Measurements from ENCODE around the gene RTL10.

DNA sequence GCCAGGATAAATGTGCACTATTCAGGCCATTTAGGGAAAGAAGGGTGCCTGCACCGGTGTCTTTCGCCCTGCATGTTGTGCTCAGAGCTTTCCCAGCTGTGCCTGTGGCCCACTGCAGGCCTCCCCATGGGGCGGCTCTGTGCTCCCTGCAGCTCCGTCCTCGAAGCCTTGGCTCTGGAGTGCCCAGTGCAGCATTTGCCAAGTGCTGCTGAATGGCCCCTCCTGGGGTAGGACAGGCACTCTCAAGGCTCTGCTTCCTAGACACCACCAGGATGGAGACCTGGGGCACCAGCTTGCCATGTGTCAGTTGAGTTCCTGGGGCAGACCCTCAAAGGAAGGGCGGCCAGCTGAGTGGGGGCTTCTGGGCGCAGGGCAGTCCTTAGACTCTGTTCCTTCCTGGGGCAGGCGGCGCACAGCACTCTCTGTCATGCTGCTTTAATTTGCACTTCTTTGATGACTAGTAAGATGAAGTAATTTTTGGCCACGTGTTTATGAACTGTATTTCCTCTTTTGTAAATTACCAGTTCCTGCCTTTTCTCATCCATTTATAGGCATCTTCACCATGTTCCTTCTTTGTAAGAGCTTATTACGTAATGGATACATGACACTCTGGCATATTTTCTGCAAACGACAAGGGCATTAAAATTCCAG lies 32.1 kb upstream of the RTL10 start:
- TF ChIP-seq, protein P1, sequence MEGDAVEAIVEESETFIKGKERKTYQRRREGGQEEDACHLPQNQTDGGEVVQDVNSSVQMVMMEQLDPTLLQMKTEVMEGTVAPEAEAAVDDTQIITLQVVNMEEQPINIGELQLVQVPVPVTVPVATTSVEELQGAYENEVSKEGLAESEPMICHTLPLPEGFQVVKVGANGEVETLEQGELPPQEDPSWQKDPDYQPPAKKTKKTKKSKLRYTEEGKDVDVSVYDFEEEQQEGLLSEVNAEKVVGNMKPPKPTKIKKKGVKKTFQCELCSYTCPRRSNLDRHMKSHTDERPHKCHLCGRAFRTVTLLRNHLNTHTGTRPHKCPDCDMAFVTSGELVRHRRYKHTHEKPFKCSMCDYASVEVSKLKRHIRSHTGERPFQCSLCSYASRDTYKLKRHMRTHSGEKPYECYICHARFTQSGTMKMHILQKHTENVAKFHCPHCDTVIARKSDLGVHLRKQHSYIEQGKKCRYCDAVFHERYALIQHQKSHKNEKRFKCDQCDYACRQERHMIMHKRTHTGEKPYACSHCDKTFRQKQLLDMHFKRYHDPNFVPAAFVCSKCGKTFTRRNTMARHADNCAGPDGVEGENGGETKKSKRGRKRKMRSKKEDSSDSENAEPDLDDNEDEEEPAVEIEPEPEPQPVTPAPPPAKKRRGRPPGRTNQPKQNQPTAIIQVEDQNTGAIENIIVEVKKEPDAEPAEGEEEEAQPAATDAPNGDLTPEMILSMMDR (IDR thresholded peaks at IDR 0.05), result no peak
- TF ChIP-seq, protein P2, sequence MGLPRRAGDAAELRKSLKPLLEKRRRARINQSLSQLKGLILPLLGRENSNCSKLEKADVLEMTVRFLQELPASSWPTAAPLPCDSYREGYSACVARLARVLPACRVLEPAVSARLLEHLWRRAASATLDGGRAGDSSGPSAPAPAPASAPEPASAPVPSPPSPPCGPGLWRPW (IDR thresholded peaks at IDR 0.05), result no peak
- TF ChIP-seq ZC3H11A (IDR thresholded peaks at IDR 0.05), result no peak
- no peak for TF ChIP-seq EP300 (IDR thresholded peaks at IDR 0.05)
- TF ChIP-seq CHD2 (IDR thresholded peaks at IDR 0.05; ENCODE audit: low read length, partially characterized antibody), result no peak
